HT1080 (cell line): ENCODE measurements around the gene OPCML. TPM values are rescaled to one million over a fixed set of nuclear protein-coding genes. Genes with fewer than 3 reads are reported as not detected.

Experiments
- DNase-seq: peaks from one replicate; pipeline ENCODE4 v3.0.0-alpha.2; 2015; ENCODE audit warnings: low read depth
- total RNA-seq: library from RNA; depleted of rRNA; stranded (reverse); fragments of >200 nt; shearing (Covaris generic); gene quantifications from 2 replicates; pipeline ENCODE4 v1.2.3, GENCODE V29; 2014

The OPCML gene
- total RNA-seq, 1 experiment from 2014 or later, result 0.13 TPM

DNA sequence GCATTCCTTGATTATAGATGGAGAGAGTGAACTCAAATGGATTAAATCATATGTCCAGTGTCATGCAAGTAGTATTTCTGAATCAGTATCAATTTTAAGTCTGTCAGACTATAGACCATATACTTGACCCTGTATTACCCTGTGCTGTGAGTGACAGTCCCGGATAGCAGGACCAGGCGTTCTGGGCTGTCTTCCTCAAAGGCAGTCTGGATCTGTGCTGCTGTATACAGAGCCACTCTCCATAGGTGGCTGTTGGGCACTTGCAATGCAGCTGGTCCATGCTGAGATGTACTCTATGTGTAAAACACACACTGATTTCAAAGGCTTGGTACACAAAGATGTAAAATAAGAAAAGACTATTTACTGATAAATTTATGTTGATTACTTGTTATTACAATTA, 294.3 kb downstream of the OPCML start:
- no peak for DNase-seq

DNA sequence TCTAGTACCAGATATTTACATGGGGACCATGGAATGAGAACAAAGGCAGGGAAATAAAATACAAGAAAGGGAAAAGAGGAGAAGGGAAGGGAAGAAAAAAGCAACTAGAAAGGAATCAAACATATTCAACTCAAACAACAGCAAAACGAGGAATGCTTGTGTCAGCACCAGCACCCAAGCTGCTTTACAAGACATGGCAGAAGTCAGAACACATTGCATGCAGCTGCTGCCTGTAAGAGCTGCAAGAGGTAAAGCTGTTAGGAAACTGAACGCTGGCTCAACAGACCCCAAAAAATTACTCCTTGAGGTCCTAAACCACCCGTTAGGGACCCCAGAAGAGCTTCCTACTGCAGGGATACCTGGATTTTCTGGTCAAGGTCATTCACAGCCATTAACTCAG, 296.9 kb downstream of the OPCML start:
- no peak for DNase-seq

DNA sequence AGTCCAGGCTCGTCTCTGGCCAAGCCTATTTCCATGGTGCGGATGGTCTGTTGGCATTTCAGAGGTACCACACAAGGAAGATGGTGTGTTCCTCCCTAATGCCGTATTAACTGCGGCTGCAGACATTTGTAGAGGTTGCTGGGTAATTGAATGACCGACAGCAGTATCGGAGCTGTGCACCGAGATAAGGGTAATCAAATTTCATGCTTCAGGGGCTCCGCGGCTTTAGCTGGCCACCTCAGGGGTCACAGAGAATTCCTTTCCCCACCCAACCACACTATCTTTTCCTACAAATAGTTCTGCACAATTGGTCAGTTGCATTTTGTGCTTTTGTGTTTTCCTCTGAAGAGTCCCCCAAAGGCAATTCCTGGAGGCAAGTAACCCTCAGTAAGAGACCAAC, 297.4 kb downstream of the OPCML start:
- no peak for DNase-seq

DNA sequence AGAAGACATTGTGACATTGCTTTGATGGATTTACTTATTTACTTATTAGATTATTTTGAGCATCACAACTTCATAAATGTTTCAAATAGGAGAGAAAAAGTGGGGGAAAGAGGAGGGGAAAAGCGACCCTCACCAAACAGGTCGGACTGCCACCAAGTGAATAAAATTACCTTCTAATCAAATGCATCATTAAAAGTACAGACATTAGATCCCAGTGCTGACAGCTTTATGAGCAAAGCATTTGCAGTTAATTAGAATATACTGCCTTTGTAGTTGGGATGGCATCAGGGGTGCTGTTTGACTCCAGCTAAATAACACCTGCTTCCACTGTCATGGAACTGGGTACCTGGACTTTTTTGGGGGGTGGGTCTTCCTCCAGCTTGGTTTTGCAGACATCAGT, 299.6 kb downstream of the OPCML start:
- no peak for DNase-seq

DNA sequence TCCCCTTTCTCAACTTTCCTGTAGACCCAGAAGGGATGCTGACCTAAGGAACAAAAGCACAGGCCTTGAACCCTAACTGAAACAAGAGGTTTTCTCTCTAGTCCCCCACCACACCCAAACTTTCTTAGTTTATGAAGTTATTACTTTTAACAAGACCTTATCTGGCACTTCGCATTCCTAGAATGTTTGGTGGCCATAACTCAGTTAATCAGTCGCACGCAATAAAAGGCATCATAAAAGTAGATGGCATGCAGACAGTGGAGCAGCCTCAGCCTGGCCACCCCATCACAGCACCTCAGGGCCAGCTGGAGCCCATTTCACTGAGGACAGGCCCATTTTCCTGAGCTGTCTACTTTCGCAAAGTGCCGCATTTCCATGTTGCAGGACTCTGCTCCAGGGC, 301.9 kb downstream of the OPCML start:
- no peak for DNase-seq

DNA sequence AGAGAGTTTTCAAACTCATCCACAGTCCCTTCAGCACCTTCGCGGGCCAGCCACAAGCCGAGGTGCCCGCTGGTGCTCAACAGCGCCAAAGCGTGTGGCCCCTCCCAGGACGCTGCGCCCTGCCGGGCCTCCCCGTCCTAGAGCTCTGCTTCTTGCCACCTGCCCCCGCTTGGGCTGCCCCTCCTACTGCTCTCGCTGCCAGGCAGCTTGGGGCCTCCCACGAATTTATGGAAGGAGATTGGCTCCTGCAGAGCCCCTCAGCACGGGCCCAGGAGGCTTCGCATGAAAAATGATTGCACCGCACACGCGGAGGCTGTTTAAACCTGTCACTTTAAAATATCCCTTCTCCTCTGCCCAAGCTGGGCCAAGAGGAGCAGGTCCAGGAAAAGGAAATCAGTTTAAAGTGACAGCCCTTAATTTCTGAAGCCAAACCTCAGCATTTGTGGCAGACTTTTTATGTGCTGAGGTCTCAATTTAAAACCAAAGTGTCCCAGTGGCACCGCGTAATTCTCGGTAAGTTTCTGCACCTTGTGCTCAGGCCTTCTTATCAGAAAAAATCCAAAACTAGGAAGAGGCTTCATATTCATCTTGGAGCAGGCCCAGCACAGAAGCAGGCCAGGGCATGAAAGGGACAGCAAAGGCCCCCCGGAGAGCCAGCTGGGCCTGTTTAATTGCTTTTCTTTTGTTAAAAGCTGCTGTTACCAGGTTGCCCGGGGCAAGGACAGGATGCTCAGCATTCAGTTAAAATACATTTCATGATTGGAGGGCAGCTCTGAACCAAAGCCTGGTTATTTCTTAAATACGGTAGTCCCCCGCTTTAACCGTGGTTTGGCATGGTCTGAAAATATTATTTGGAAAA, 303.6 kb downstream of the OPCML start:
- DNase-seq, result no peak

DNA sequence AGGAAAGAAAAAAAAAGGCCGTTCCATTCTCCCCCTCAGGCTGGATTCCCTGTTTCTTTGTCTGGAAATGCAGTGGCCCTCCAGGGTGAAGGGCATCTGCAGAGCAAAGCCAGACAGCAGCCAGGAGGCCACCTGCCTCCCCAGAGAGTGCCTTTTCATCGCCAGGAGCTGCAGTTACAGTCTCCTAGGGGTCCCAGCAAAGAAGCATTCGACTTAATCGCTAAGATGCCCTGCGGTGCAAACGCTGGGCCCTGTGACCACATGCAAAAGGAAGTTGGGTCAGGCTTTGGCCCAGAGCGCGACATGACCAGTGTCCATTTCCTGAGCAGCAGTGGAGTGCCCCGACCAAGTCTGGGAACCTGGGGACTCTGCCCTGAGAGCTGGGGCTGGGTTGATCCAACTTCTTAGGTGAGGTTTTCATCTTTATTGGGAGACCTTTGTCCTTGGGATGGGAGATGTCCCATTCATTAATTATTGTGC, 304.6 kb downstream of the OPCML start:
- DNase-seq, result no peak

DNA sequence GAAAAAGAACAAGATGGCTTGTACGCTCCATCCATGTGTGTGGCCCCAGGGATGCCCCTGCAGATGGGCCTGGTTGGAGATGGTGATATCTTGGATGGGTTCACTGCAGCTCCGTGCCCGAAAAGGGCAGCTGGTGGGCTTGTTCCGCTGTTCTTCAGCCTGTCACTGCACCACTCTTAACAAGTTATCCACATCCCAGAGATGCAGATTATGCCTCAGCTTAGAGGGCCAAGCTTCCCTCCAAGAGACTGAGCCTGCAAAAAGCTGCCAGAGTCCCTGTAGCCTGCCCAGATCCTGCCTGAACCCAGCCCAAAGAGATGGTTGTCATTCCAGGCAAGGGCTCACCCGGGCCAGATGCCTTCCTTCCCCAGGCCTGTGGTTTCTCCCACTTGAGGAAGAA, 308.0 kb downstream of the OPCML start:
- DNase-seq, result no peak

DNA sequence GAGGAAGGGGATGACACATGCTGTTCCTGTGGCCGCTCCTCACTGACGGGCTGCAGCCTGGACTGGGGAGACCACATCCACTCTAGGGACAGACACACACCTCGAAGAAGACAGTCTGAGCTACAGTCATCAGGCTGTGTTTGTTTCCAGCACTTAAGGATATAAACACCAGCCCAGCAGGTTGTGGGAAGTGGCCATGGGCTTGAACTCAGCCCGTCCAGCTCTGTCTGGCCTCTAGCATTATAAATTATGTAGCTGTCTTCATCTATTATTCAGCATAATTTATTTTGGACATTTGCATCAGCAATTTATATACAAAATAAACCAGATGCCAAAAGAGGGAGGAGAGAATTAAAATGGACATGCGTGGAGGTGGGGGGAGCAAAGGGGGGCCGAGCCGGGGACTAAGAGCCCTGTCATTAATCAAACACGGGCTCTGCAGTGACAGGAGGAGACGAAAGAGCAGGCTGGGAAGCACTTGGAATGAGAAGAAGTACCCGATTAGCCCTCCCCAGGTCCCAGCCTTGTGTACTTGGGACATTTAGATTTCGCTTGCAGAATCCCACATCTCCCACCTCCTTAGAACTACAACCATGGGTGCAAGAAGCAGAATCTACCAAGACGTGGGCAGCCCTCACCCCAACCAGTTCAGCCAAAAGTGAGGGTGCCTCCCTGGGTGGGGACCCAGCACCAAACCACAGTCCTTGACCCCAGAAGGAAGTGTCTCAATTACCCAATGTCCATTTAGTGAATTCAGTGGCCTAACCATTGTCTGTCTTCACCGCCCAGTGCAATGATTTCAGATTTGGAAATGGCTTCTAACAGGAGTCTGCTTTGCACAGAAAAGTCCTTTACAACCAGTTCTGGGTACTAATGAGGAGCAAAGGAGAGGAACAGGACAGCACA, 309.6 kb downstream of the OPCML start:
- DNase-seq, result no peak

DNA sequence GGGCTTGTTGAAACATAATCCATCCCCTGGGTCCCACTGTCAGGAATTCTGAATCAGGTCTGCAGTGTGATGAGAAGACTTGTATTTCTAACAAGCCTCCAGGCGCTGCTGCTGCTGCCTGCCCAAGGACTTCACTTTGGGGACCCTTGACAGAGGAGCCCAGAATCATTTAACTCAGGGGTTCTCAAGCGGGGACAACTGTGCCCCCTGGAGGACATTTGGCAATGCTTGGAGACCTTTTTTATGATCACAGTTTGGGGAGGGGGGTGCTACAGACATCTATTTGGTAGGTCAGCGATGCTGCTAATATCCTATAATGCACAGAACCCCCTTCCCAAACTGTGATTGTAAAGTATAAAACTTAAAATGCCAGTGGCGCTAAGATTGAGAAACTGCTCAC, 312.8 kb downstream of the OPCML start:
- DNase-seq, result no peak

DNA sequence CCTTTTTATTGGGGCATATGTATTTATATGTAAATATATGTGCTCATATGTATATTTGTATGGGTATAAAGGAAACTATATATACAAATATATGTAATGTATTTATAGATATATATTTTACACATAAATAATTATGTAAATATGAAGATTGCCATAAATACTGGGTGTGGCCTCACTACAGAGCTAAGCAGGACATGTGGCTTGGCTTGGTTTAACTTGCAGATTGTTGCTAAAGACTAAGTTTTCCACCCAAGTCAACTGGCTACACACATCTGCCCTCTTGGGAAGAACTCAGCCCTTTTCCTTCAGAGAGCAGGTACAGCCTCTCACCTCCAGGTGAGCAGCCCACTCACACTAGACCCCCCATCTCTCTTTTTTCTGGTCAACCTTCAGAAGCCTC, 315.5 kb downstream of the OPCML start:
- DNase-seq, result no peak

DNA sequence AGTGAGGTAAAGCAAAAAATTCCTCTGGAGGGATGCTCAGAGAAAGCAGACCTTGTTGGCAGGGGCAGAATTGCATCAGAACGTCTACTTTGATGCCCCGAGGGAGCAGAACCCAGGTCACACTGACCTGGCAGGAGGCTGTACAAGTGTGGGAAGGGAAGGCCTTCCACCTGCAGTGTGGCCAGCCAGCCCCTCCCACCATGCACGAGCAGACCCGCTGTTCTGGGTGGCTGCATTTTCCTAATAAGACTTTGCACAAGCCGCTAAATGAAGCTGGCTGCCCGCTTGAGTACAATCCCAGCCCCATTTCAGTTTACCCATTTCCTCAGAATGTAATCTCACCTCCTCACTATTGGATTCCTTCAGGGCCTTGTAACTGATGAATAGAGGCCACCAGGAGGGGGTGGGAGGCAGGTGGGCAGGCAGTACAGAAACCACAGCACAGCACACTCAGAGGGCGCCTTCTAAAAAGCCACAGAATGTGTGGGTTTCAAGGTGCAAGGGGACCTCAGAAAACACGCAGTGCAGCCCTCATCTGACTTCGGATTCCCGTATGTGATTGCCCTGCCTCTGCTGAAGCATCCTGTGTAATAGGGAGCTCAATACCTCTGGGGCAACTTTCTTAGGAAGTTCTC, 316.6 kb downstream of the OPCML start:
- no peak for DNase-seq

DNA sequence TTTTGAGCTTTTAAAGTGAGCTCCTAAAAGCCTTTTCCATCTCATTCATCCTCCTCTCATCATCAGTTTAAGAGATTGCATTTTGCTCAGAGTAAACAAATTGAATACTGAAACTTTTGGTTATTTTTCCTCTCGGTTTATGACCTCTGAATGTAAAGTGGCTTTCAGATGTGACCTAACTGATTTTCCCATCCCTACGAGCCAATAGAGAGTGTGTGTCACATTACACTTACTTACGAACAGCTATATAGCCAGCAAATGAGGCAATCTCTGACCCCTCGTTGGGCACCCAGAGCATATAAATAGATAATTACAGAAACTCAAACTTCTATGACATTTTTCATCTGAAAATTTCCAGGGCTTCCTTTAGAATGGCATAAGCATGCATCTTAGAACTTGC, 317.7 kb downstream of the OPCML start:
- no peak for DNase-seq

DNA sequence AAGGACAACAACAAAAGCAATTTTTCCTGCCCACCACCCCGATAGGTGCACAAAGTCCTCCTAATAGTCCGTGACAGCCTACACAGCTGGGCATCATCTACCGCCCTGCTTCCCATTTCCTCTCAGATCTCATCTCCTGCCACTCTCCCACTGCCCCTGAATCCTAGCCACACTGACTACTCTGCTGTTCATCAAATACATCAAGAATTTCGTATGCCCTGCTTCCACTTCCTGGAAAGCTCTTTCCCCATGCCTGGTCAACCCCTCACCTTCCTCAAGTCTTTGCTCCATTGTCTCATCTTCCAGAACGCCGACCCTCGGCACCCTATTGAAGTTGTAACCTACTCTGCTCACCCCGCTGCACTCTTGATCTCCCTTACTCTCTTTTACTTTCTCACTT, 320.1 kb downstream of the OPCML start:
- DNase-seq, result no peak

DNA sequence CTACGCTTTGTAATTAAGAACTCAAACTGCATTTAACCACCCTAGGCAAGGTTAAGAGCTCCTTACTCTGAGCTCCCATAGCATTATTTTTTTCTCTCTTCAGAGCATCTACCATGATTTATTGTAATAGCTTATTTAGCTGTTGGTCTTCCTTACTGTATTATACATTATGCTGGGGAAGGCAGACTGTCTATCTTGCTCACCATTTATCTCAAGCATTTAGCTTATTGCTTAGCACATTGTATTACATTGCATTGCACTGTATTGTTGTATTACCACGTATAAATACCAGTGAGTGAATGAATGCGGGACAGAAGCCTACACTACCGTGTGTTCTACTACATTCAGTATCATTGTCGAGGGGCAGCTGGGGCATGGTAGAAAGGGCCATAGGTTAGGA, 324.3 kb downstream of the OPCML start:
- no peak for DNase-seq

DNA sequence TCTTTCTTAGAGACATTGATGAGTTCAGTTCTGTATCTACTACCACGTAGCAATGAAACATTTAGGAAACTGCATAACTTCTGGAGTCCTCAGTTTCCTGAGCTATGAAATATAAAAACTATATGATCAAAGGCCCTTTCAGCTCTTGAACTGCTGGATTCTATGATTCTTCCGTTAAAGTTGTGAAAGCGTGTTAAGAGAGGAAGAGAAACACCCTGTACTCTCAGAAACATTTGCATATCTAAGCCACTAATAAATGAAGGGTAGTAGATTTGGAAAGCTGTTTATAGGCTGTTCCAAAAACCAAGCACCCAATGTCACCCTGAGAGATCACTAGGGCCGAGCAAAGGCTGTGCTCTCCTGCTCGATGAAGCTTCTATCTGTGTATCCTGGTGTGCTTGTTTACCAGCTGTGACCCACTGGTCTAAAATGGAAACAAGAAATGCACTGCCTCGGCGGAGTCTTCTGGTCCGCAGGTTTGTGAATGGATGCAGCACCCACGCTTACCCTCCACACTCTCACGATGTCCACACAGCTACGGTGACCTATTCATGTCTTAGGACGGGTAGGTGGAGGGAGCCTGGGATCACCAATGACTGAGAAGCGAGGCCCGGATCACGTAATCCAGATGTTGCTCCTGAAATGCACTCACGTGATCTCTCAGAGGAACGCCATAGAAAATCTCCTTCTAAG, 325.8 kb downstream of the OPCML start:
- DNase-seq, result no peak

DNA sequence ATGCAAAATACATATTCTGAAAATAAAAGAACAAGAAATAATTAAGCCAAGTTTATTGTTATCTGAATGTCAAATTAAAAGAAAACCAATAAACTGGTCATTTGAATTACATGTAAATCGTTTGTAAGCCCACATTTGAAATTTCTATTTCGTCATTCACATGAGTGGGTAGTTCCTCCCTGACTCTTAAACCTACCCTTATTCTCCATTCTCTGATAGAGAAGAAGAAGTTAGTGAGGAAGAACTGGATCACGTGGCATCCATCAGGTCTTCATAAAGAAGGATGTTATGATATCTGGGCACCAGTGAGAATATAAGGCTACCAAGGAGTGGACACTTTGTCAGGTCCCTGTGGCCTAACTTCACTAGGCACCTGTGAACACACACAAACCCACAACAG, 328.1 kb downstream of the OPCML start:
- no peak for DNase-seq

DNA sequence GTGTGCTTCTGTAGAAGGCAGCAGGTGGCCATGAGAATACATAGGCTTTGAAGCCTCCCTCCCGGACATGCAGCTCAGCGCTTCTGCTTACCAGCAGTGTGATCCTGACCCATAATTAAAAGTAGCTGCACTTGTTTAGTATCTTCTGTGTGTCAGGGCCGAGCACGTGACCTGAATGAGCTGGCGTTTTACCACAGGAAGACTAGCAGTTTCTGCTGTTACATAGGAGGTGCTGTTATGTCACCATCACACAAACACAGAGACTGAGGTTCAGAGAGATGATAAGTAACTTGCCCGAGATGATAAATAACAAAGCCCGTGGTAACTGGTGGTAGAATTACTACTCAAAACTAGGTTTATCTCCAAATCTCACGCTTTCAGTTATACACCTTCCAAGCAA, 329.5 kb downstream of the OPCML start:
- peak; percentile 27 for DNase-seq

DNA sequence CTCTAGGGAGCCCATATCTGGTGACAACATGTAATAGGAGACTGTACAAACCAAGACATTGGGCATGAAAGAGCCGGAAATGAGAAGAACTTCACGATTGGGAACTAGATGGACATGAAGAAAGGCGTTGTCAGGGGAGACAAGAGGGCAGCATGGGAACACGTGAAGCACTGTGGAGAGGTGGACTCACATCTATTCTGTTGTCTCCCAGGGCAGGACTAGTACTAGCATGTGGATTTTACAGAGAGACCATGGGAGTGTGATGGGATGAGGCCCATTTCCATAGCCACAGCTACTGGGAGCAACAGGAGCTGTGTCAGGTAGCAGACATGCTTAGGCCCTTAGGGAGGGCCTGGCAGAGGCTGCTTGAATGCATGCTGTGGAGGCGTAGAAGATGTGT, 333.9 kb downstream of the OPCML start:
- no peak for DNase-seq

DNA sequence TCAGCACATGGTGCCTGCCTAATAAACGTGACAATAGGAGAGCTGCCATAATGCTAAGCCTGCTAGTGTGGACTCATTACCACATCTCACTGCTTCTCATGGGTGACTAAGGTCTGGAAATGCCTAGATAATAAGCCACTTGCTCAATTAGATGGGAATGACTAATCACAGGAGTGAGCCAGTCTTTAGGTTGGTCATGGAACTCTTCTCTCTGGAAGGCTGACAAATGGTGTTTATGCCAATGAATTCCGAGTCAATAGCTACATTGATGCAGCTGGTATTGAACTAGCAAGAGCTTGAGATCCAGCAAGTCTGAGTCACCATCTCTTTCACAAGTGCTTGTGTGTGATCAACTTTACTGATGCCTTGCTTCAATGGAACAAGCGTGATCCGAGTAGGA, 334.9 kb downstream of the OPCML start:
- DNase-seq, result peak; percentile 67

DNA sequence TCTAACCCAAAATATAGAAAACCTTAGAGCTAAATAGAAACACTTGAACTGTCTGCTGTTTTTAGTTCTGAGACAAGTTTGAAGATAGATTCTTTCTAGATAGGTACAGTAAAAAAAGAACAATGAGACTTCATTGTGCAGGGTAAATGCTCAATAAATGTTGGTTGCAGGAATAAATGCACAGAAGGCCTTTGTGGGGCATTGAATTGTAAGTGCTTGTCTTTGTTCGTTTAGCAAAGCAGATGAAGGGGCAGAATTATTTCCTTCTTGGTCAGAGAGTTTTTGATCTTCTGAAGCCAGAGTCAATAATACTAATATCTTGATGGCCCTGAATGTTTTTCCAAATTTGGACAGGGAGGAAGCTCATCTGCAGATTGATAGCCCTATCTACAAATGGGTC, 340.4 kb downstream of the OPCML start:
- DNase-seq, result no peak
